Upper lobe of left lung (tissue), 6 donors: ENCODE data around the gene RSL1D1. TPM values are rescaled to one million over a fixed set of nuclear protein-coding genes. Genes with fewer than 3 reads are reported as not detected.
A peak's percentile ranks its signal among the peaks of the same experiment; 100 is the strongest.

Experiments
- ATAC-seq, 2 donors: fragments of 200-7000 bp; cut with Tn5 transposase; one replicate each; pipeline ENCODE4 v1.9.1; 2022; ENCODE audit warnings: mild to moderate bottlenecking in 2 of 2, moderate library complexity in 2 of 2; ENCODE audit not compliant: low FRiP score in 2 of 2
- DNase-seq, 2 donors: peaks; one replicate each; pipeline ENCODE4 v3.0.0-alpha.2; 2019 to 2020
- H3K27ac ChIP-seq, 4 donors: fragments of 200-600 bp; sonication (generic); one replicate each; pipeline ENCODE4 v1.5.1; 2016 to 2019
- H3K27me3 ChIP-seq, 4 donors: fragments of 200-600 bp; sonication (generic); one replicate each; pipeline ENCODE4 v1.5.1; 2017 to 2019
- H3K36me3 ChIP-seq, 4 donors: fragments of 200-600 bp; sonication (generic); one replicate each; pipeline ENCODE4 v1.5.1; 2016 to 2019
- H3K4me1 ChIP-seq, 4 donors: fragments of 200-600 bp; sonication (generic); one replicate each; pipeline ENCODE4 v1.5.1; 2018 to 2019
- H3K4me3 ChIP-seq, 4 donors: fragments of 200-600 bp; sonication (generic); one replicate each; pipeline ENCODE4 v1.5.1; 2017 to 2019; ENCODE audit warnings: mild to moderate bottlenecking in 2 of 4, moderate library complexity in 1 of 4
- H3K9me3 ChIP-seq, 4 donors: fragments of 200-600 bp; sonication (generic); one replicate each; pipeline ENCODE4 v1.5.1; 2018 to 2019
- EP300 ChIP-seq, 4 donors: sonication (generic); formaldehyde crosslinking; IDR thresholded peaks; one replicate each; pipeline ENCODE4 v1.5.1; 2017; ENCODE audit warnings: antibody characterized with exemption in 4 of 4, control low read depth in 2 of 4
- POLR2A ChIP-seq, 4 donors: fragments of 450-650 bp; IDR thresholded peaks; one replicate each; pipeline ENCODE4 v1.5.1; 2016 to 2017; ENCODE audit warnings: antibody characterized with exemption in 4 of 4, mild to moderate bottlenecking in 2 of 4
- POLR2AphosphoS5 ChIP-seq, 2 donors: sonication (generic); formaldehyde crosslinking; IDR thresholded peaks; one replicate each; pipeline ENCODE4 v1.5.1; 2017; ENCODE audit warnings: antibody characterized with exemption in 2 of 2
- WGBS, 2 donors: methylation state at CpG; one replicate each; pipeline ENCODE4 v1.1.5; 2017 to 2018; 5-methylcytosine and 5-hydroxymethylcytosine counted together
- total RNA-seq, 6 donors: library from RNA; depleted of rRNA in 4 of 6; stranded (reverse); fragments of >200 nt in 4 of 6; gene quantifications; one replicate each; pipeline versions ENCODE4 v1.1.0 to v1.2.1, GENCODE V29; 2016 to 2021
- TF ChIP-seq, protein P1 (sequence below), 6 experiments: fragments of 450-650 bp in 4 of 6; fragments of 200-600 bp in 2 of 6; sonication (generic) in 2 of 6; IDR thresholded peaks; one replicate each; pipeline ENCODE4 v1.5.1; 2016 to 2019; ENCODE audit warnings: antibody characterized with exemption in 6 of 6
- donor health status: DM: no; HTN: no; CAD: no; lungs with moderate emphysema.
- donor health status: DM: no; HTN: yes; CAD: no; lungs with severe emphysema.

The RSL1D1 gene
- total RNA-seq: 100 to 1,000 TPM in 4 of 6 donors, 10 to 100 TPM in 2; 77.8 to 121 (median 108) TPM

DNA sequence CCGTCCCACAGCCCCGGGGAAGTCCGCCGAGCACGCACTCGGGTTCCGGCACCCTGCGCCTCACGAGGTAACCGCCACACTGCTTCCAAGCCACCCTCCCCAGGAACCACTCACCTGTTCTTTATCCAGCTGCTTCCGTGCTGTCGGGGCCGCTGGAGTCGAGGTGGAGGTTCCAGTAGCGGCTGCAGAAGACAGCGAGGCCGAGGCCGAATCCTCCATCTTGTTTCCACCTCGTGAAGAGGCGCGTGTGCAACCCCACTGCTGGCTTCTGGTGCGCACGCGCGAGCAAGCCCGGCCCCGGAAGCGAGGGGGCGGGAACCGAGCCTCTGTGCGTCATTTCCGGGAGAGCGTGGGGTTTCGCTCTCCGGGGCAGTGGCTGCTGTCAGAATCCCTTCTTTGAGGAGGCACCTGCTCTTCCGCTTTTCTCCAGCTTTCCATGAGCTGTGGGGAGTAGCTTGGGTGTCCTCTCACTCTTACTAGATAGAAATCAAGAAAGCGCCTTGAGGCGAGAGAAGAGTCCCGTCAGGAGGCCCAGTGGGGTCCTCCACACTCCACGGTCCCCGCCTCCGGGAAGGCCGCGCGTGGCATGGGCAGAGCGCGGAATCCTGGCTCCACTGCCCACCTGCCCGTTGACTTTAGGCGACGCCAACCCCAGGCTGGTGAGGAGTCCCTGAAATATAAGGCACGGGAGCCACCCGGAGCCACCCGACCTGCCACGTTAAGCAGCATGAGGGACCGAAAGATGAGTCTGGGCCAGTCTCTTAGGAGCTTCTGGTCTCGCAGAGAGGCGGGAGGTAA is at the start of gene RSL1D1:
TSS of gene RSL1D1 (minus strand) at position 249 of the 798 bp plus-strand sequence. CDS start at position 219, 30 bp downstream.
- peak; percentile 96 to 99 for ATAC-seq
- Histone ChIP-seq H3K4me3 (peak within 1 kb of the TSS; percentile 76 to 99 (median 96)), H3K4me1 (peaks cover 35 to 56% (median 38%) of the 10 kb centered on the region in 4 donors), H3K27ac (peak within 1 kb of the TSS; percentile 85 to 91 (median 91)), H3K27me3 (no peaks in the 10 kb centered on the region), H3K9me3 (no peaks in the 10 kb centered on the region), H3K36me3 (peaks cover 7 to 29% (median 13%) of the 10 kb centered on the region in 4 donors)
- peak; percentile 86 to 98 for DNase-seq
- TF ChIP-seq POLR2A (IDR thresholded peaks at IDR 0.05) (peak; percentile 51 to 91 (median 74)), POLR2AphosphoS5 (IDR thresholded peaks at IDR 0.05) (peak; percentile 84 to 91), EP300 (IDR thresholded peaks at IDR 0.05) (no peak)
- TF ChIP-seq, protein P1, sequence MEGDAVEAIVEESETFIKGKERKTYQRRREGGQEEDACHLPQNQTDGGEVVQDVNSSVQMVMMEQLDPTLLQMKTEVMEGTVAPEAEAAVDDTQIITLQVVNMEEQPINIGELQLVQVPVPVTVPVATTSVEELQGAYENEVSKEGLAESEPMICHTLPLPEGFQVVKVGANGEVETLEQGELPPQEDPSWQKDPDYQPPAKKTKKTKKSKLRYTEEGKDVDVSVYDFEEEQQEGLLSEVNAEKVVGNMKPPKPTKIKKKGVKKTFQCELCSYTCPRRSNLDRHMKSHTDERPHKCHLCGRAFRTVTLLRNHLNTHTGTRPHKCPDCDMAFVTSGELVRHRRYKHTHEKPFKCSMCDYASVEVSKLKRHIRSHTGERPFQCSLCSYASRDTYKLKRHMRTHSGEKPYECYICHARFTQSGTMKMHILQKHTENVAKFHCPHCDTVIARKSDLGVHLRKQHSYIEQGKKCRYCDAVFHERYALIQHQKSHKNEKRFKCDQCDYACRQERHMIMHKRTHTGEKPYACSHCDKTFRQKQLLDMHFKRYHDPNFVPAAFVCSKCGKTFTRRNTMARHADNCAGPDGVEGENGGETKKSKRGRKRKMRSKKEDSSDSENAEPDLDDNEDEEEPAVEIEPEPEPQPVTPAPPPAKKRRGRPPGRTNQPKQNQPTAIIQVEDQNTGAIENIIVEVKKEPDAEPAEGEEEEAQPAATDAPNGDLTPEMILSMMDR (IDR thresholded peaks at IDR 0.05): peak in 1 of 6 experiments; percentile 6
- WGBS, 2 donors: 0% methylated on average over 22 to 47 of the region's 57 CpGs

- H3K4me3 ChIP-seq: no peak overlapping the region
- H3K36me3 ChIP-seq: peaks cover 0 to 23% (median 2%) of the 10 kb centered on the region in 4 donors
- 78 to 80% methylated on average over 3 of the region's 3 CpGs for WGBS, 2 donors
- no peaks in the 10 kb centered on the region for H3K27me3 ChIP-seq
- peaks cover 9 to 65% (median 14%) of the 10 kb centered on the region in 4 donors for H3K4me1 ChIP-seq
- H3K27ac ChIP-seq: no peak overlapping the region
- ATAC-seq: no peak
- TF ChIP-seq POLR2AphosphoS5 (IDR thresholded peaks at IDR 0.05): no peak
- no peak for TF ChIP-seq EP300 (IDR thresholded peaks at IDR 0.05)
- TF ChIP-seq, protein P1 (IDR thresholded peaks at IDR 0.05): no peak
- no peak for TF ChIP-seq POLR2A (IDR thresholded peaks at IDR 0.05)
- DNase-seq: no peak
- no peaks in the 10 kb centered on the region for H3K9me3 ChIP-seq
Observed at GRCh38 chr16:11901091-11901490, 49.7 kb upstream of the RSL1D1 start.

- H3K9me3 ChIP-seq: no peaks in the 10 kb centered on the region
- peak overlapping the region in 1 of 4 donors; percentile 2 for H3K27ac ChIP-seq
- no peak for ATAC-seq
- 75 to 84% methylated on average over 5 of the region's 5 CpGs for WGBS, 2 donors
- H3K36me3 ChIP-seq: peaks cover 4 to 46% (median 19%) of the 10 kb centered on the region in 4 donors
- TF ChIP-seq POLR2A (IDR thresholded peaks at IDR 0.05) (no peak), EP300 (IDR thresholded peaks at IDR 0.05) (no peak), POLR2AphosphoS5 (IDR thresholded peaks at IDR 0.05) (no peak)
- TF ChIP-seq, protein P1 (IDR thresholded peaks at IDR 0.05): no peak
- no peak for DNase-seq
- no peaks in the 10 kb centered on the region for H3K27me3 ChIP-seq
- H3K4me3 ChIP-seq: no peak overlapping the region
- peaks cover 9 to 46% (median 14%) of the 10 kb centered on the region in 4 donors for H3K4me1 ChIP-seq
Observed at GRCh38 chr16:11896486-11897176, 45.3 kb upstream of the RSL1D1 start.

- Histone ChIP-seq H3K9me3 (no peaks in the 10 kb centered on the region), H3K36me3 (peaks cover 15 to 62% (median 30%) of the 10 kb centered on the region in 4 donors), H3K4me1 (peaks cover 0 to 16% (median 2%) of the 10 kb centered on the region in 4 donors), H3K4me3 (no peak overlapping the region), H3K27me3 (no peaks in the 10 kb centered on the region), H3K27ac (no peak overlapping the region)
- 91 to 95% methylated on average over 2 of the region's 2 CpGs for WGBS, 2 donors
- ATAC-seq (no peak), DNase-seq (no peak)
- no peak for TF ChIP-seq EP300 (IDR thresholded peaks at IDR 0.05)
- no peak for TF ChIP-seq POLR2AphosphoS5 (IDR thresholded peaks at IDR 0.05)
- TF ChIP-seq POLR2A (IDR thresholded peaks at IDR 0.05): no peak
- TF ChIP-seq, protein P1 (IDR thresholded peaks at IDR 0.05): no peak
Observed at GRCh38 chr16:11893571-11893970, 42.2 kb upstream of the RSL1D1 start.
